ENCODE results near the gene SMARCE1.
A peak's percentile ranks its signal among the peaks of the same experiment; 100 is the strongest.

Gene SMARCE1

GRCh38 chr17:40647624-40648383 is at the start of gene SMARCE1:
Gene SMARCE1, minus strand, starts transcription at chr17:40647818. Its CDS starts 2,016 bp downstream, at chr17:40645802.
- DNase-seq (ENCODE audit: low read depth, low spot score): peak; percentile 43

DNA sequence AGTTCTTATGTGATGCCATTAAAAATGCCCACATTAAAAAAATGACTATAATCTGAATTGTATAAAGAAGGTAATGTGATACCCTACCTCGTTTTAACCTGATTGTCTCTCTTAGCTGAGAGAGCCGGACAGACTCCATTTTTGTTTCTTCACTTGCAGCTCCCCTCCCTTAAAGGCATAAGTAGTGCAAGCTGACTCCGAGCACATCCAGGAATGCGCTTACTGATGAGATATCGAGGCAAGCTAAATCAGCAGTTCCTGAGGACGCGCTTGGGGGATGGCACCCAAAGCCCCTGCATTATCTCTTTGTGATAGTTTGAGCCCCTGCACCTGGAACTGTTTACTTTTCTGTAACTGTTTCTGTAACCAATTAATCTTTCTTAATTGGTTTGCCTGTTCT is 49.7 kb upstream of the SMARCE1 start:
- no peak for DNase-seq (ENCODE audit: low read depth, low spot score)

GRCh38 chr17:40696651-40697072 is 49.0 kb upstream of the SMARCE1 start:
- no peak for DNase-seq (ENCODE audit: low read depth, low spot score)

DNA sequence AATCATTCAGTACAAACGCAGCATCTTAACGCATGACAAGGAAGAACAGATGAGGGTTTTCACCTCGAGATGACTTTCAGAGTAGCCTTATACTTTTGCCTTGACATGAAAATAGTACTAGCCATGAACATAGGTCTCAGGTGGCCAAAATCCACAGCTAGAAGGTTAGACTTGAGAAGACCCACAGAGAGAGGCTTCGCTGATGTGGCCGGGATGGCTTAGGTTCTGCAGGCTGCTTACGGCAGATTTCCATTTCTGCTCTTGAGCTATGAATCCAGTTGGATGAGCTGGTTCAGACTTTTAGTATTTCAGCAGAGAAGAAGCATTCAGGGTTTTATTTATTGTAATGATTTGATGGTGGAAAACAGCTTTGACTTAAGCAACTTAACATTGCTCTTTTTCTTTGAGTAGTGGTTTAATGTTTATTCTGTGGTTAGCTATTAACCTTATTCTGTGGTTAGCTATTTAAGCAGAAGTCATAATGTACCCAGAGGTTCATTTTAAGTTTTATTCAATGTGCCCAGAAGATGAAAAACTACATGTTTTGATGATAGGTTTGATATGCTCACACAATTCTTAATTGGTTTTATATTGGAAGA is 48.4 kb upstream of the SMARCE1 start:
- no peak for DNase-seq (ENCODE audit: low read depth, low spot score)

- DNase-seq (ENCODE audit: low read depth, low spot score): no peak
Measured at GRCh38 chr17:40694584-40694983, 47.0 kb upstream of the SMARCE1 start.

- no peak for DNase-seq (ENCODE audit: low read depth, low spot score)
Measured at GRCh38 chr17:40687106-40687505, 39.5 kb upstream of the SMARCE1 start.

DNA sequence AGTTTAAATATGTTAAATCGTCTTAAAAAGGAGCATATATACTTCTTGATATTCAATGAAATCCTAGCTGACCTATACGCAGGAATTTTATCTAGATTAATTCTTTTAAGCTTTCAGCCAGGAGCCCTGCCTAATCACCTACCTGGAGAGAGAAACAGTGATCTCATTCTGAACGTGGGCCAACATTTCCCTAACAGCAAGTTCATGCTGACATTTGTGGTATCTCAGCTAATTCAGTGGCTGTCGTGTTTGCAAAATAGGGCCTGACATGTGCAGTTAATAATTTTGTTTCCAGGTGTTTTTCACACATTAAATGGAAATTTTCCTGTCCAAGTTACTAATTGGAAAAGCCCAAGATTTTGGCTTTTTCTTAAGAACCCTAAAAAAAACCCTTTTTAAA is 38.6 kb upstream of the SMARCE1 start:
- no peak for DNase-seq (ENCODE audit: low read depth, low spot score)

DNA sequence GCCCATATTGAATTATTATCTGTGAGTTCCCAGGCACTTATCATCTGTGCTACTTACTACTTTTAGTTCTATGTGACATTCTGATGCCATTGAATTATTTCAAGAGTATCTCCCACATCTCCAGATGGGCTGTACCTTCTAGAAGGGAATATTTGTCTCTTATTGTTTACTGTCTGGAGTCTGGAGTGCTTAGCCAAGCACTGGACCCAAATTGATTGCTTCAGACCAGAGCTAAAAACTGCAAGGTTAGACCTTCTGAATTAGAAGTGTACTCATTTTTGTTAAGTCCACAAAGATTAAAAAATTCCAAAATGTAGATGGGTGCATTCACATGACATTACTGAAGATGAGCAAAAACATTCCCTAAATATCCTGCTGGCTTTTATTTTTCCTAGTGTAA is 33.4 kb upstream of the SMARCE1 start:
- no peak for DNase-seq (ENCODE audit: low read depth, low spot score)

- DNase-seq (ENCODE audit: low read depth, low spot score): no peak
Measured at GRCh38 chr17:40679523-40679907, 31.9 kb upstream of the SMARCE1 start.

GRCh38 chr17:40678902-40679522 is 31.4 kb upstream of the SMARCE1 start:
- no peak for DNase-seq (ENCODE audit: low read depth, low spot score)

GRCh38 chr17:40675905-40676304 is 28.3 kb upstream of the SMARCE1 start:
- DNase-seq (ENCODE audit: low read depth, low spot score): no peak

DNA sequence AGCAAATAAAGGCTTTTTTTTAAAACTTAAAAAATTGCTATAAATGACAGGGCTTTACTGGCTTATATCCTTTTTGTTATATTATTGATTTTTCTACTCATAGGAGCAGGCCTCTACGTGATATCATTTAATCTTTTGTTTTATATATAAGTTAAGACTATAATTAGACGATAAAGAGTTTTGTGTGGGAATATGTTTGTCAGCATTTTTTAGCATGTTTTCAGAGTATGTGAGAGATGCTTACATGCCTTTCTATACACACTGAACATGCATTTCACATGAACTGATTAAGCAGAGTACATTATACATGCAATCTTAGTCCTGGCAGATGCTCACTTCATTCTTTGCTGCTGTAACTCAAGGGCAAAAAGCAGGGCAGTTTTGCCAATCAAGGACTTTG is 25.0 kb upstream of the SMARCE1 start:
- no peak for DNase-seq (ENCODE audit: low read depth, low spot score)

DNA sequence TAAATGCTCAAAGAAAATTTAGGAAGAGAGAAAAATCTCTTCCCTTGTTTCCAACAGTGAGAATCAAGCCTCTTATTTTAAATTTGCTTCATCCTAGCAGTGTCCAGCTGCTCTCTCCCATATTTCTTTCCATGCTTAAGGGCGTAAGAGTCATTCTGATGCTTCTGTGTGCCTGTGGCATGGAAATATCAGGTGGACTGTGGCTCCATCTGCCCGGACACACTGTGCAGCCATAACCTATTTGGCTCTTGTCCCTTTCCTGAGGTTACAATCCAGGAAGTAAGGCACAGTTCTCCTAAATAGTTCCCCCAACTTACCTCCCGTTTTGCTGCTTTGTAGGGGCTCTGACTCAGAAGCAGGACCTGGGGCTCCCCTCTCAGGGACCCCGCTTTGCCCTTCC is 23.7 kb upstream of the SMARCE1 start:
- DNase-seq (ENCODE audit: low read depth, low spot score): no peak

GRCh38 chr17:40666331-40666730 is 18.7 kb upstream of the SMARCE1 start:
- no peak for DNase-seq (ENCODE audit: low read depth, low spot score)

DNA sequence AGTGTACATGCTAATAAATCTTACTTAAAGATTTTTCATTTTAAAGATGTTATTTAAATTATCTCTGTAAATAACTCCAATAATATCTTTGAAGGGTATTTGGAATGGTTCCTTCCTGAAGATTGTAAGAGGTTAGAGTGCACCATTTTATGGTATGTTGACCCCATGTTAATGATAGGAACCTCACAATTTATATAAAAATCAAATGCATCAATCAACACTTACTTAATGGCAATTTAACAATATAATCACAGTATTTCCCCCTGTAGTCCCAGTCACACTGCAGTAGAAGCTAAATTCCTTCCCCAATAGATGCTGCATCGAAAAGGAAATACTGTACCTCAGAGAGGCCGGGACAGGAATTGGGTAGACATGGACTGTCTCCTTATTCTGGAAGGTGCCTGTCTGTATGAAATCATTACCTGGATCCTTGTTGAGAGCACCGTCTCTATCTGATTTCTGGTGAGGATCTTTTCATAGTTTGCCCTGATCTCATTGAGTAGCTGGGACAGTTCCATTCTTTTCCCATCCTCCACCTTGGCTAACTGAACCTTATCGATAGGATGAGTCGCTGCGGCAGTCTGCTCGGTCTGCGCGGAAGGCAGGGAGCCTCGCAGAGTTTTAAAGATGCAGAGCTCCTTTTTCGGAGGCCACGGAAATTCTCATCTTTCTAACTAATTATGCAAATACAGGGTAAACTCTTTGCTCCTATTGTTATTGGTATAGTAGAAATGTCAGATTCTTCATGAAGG is 17.1 kb upstream of the SMARCE1 start, which contains the start of gene KRT222:
Gene KRT222 (minus strand): TSS at position 596 of the 752 bp plus-strand sequence. CDS start 78 bp downstream, at position 518.
- DNase-seq (ENCODE audit: low read depth, low spot score): no peak

- DNase-seq (ENCODE audit: low read depth, low spot score): no peak
Measured at GRCh38 chr17:40663252-40663651, 15.6 kb upstream of the SMARCE1 start.

GRCh38 chr17:40659911-40660310 is 12.3 kb upstream of the SMARCE1 start:
- DNase-seq (ENCODE audit: low read depth, low spot score): no peak

- no peak for DNase-seq (ENCODE audit: low read depth, low spot score)
Measured at GRCh38 chr17:40658396-40658795, 10.8 kb upstream of the SMARCE1 start.

DNA sequence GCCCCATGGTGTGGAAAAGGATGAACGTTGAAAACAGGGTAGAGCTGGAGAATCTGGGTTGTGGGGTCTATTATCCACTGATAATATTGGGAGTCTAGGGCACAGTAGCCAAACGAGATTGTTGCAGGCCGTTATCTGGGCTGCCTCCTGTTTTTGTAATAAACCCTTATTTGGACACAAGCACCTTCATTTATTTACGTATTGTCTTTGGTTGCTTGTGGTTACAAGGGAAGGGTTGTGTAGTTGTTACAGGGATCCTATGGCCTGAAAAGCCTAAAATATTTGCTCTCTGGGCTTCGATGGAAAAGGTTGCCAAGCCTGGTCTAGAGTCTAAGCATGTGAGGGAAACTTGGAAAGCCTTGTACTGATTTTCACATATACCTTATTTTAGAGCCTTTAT is 4.3 kb upstream of the SMARCE1 start:
- DNase-seq (ENCODE audit: low read depth, low spot score): no peak

DNA sequence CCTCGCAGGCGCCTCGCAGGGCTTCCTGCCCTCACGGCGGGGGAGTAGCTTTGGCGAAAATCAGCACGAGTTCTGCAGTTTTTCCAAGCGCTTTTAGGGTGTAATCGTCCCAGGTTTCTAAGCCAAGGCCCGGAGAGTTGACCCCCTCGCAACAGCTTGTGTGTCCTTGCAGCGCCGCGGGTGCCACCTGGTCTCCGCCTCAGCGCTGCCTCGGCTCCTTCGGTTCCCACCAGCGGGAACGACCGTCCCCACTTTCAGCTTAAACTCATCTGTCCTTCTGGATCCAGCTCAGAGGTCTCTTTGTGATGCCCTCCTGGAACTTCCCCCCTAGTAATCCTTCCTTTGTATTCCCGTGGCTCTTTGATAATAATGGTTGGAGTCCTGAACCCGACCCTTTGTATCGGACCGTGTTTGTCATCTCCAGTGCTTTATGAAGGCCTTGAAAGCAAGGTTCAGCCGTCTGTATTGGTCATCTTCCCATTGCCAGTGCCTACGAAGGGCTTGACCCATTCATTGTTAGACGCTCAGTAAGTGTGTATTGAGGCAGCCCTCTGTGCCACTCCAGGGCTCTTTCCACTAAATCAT is 858 bp upstream of the SMARCE1 start:
- DNase-seq (ENCODE audit: low read depth, low spot score): no peak

GRCh38 chr17:40646791-40647623 is 611 bp downstream of the SMARCE1 start:
- DNase-seq (ENCODE audit: low read depth, low spot score): peak; percentile 7

Data from smooth muscle cell of the brain vasculature (primary cell).